GM21717 (cell line): ENCODE results near the gene SMO.
"Not testable (repeated sequence)": the region's sequence is repeated elsewhere in the genome, so short reads cannot be mapped to it uniquely, and the experiment has no call there.

Experiments used
- ATAC-seq: cut with Tn5 transposase; IDR thresholded peaks from one replicate; pipeline ENCODE4 v1.9.1; 2021; ENCODE audit warnings: mild to moderate bottlenecking, moderate library complexity; ENCODE audit not compliant: unreplicated experiment

SMO gene

DNA sequence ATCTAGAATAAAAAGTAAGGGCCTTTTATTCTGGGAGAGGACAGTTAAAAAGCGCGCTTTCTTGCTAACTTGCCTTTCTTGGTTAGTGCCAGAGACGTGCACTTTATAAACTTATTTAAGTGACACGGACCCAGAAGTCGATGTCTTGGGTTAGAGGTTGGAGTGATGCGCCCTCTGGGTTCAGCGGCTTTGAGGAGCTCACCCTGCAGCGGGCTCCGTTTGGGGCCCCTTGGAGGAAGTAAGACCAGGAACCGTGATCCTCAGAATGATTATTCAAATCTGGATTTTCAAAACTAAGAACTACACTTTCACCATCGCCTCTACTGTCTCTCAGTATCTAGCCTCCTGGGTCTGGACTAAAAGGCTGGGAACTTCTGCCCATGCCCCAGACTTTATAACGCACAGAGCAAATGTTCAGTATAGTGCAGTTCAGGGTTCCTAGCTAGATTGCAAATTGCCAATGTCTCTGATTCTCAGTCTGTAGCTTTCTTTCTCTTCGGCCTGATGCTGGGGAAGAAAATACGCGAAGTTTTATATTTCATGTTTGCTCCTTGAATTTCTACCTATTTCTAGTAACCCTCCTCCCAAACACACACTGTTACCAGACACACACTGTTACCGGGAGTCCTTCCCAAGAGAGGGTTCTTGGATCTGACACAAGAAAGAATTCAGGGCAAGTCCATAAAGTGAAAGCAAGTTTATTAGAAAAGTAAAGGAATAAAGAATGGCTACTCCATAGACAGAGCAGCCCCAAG, 18.6 kb upstream of the SMO start:
- ATAC-seq, result peak; percentile 73

DNA sequence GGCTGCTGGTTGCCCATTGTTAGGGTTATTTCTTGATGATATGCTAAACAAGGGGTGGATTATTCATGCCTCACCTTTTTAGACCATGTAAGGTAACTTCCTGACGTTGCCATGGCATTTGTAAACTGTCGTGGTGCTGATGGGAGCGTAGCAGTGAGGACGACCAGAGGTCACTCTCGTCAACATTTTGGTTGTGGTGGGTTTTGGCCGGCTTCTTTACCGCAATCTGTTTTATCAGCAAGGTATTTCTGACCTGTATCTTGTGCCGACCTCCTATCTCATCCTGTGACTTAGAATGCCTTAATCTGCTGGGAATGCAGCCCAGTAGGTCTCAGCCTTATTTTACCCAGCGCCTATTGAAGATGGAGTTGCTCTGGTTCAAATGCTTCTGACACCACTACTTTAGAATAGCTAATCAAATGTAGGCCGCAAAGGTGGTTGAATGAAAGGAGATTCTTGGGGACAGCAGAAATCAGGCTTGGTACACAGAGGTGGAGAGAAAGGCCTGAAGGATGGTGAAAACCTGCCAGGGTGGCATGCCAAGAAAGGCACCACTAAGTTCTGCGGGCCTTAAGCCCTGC, 17.9 kb upstream of the SMO start:
- ATAC-seq, result no peak

DNA sequence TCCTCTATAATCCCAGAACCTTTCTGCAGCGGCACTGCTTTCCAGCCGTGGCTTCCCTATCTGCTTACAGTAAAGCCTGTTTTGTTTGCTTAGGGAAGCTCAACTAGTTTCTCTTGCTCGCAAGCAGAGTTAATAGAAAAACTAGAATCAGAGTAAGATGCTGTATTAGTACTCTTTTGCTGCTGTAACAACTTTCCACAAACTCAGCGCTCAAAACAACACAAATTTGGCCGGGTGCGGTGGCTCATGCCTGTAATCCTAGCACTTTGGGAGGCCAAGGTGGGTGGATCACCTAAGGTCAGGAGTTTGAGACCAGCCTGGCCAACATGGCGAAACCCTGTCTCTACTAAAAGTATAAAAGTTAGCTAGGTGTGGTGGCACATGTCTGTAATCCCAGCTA, 14.6 kb upstream of the SMO start:
- not testable (repeated sequence) for ATAC-seq

DNA sequence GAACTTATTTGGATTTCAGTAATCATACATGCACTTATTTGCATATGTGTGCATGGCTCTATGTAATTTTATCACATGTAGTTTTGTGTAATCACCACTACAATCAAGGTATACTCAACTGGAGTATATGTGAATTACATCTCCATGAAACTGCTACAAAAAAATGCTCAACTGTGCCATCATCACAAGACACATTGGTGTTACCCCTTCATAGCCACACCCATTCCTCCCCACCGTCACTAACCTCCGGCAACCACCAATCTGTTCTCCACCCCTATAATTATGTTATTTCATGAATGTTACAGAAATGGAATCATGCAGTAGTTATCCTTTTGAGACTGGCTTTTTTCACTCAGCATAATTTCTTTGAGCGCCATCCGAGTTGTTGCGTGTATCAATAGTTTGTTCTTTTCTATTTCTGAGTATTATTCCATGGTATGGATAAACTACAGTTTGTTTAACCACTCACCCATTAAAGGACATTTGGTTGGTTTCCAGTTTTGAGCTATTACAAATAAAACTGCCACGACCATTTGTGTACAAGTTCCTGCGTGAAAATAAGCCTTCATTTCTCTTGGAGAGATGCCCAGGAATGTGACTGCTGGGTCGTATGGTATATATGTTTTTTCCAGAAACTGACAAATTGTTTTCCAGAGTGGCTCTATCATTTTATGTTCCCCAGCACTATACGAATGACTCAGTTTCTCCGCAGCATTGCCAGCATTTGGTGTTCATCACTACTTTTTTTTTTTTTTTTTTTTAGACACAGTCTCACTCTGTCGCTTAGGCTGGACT, 11.3 kb upstream of the SMO start:
- no peak for ATAC-seq

DNA sequence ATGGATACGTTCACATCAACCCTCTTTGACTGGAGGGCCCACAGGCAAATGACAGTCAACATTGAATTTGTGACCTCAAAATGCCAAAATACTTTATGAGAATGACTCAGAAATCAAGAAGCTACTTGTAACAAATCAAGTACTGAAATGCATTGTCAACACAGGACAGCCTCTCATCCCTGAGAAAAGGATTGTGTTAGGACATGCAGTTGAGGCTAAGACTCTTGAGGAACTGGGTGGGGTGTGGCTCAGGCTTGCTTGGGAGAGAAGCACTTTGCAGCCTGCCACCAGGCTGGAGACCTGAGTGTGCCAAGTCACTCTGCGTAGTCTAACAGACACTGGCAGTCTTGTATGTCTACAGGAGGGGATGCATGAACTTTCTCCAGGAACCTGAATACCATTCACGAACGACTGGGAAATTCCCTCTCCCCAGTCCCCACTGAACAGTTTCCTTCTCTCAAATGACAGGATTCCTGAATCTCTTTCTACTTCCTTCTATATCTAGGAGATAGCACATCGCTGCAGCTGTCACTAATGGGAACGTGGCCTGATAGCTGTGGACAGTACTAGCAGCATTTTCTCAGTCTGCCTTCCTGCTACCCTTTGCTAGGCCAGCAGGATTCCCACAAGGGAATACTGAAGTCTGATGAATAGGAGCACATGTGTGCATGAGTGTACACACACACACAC, 3.3 kb upstream of the SMO start:
- no peak for ATAC-seq

DNA sequence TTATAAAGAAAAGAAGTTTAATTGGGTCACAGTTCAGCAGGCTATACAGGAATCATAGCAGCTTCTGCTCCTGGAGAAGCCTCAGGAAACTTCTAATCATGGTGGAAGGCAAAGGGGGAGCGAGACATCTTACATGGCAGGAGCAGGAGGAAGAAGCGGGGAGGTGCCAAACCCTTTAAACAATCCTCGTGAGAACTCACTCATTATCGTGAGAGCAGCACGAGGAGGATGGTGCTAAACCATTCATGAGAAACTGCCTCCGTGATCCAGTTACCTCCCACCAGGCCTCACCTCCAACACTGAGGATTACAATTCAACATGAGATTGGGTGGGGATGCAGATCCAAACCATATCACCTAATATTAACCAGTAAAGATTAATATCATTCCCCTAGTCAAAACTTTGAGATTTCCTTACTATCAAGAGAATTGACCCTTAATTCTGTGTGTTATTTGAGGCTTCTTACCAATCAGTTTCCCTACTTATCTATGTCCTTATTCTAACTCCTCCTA, 1.6 kb upstream of the SMO start:
- no peak for ATAC-seq

DNA sequence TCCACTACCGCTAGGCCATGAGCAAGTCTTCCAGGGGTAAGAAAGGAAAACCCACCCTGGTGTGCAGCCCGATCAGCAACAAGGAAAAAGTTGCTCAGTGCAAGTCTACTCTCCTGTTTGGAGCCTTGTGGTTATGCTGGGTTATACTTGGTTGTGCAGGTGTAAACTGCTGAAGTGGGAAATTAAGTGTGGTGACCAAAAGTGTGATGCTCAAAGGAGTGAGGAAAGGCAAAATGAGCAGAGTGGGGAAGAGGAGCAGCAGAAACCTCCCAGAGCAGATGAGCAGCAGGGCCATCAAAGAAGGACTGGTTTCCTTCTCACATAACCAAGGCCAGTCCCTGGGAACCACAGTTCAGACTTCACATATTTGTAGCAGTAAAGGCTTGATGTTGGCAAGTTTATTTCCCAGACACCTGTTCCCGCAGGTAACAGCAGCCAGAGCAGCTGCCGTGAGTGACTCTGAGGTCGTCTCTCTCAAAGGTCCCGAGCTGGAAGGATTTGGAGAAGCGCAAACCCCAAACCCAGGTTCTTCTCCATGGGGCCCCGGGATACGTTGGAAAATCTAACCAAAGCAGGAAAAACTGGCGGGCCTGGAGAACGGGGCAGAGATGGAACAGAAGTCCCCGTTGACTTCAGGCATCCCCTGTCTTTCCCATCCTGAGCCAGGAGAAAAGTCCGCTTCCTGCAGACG, 607 bp upstream of the SMO start:
- ATAC-seq, result no peak

DNA sequence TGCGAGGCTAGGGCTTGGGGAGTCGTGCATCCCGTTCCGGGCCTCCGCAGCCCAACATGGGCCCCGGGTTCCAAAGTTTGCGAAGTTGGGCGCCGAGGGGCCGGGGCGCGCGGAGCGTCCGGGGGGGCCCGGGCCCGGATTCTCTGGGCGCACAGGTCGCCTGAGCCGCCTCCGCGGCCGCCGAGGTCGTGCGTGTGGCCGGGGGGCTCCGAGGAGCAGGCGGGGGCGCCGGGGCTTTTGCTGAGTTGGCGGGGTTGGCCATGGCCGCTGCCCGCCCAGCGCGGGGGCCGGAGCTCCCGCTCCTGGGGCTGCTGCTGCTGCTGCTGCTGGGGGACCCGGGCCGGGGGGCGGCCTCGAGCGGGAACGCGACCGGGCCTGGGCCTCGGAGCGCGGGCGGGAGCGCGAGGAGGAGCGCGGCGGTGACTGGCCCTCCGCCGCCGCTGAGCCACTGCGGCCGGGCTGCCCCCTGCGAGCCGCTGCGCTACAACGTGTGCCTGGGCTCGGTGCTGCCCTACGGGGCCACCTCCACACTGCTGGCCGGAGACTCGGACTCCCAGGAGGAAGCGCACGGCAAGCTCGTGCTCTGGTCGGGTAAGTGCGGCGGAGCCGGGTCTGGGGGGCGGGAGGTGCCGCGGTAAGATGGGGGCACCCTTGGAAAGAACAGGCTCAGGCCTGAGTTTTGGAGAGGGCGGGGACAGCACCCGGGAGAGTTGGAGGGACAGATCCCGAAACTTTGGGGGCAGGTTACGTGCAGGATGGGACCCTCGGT, 643 bp downstream of the SMO start:
- no peak for ATAC-seq

DNA sequence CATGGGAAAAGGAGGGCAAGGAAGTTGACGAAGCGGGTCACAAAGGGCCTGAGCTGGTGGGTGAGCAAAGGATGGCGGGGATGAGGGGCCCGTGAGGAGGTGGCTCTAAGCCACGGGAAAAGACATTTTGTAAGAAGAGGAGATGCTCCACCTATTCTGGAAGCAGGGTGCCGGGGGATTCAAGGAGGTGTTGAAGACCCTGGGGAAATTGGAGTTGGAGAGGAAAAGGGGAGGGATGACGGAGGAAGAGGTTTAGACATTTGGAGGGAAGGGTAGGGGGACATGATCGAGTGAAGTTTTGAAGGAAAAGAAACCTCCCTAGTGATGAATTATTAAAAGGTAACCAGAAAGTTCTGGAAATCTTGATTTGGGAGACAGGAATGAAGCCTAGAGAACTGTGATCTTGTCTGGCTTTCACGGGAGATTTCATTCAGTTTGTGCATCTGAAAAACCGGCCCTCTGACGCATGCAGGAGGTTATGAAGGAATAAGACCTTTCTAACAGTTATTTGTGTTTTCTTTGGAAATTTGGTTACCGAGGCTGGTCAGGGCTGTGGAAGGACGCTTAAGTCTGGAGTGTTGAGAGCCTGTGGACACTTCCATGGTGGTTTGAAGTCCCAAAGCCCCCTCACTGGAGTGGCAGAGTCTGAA, 1.4 kb downstream of the SMO start:
- no peak for ATAC-seq

DNA sequence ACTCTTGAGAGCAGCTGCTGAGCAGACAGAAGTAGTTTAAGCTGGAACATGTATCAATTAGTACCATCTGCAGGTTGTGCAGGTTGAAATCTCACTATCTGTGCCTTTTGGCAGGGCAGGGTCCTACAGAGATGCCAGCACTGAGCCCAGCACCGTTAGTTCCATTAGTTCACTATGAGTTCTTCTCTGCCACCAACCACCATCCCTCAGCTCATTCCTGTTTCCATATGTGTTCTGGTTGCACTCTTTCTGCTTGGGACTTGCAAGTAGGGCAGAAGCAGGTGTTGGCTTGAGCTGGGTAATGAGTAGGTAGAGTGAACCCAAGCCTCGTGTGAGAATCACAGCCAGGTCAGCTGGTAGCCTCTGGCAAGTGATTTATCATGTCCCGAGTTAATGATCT, 2.8 kb downstream of the SMO start:
- ATAC-seq, result no peak

DNA sequence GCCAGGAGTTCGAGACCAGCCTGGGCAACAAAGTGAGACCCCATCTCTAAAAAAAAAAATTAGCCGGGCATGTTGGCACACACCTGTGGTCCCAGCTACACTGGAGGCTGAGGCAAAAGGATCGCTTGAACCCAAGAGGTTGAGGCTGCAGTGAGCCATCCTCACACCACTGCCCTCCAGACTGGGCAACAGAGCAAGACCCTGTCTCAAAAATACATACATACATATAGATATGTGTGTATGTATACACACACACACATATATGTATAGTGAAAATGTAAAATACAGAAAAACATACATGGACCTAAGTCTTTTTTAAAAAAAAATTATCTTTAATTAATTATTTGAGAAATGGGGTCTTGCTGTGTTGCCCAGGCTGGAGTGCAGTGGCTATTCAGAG, 5.5 kb downstream of the SMO start:
- ATAC-seq, result no peak

DNA sequence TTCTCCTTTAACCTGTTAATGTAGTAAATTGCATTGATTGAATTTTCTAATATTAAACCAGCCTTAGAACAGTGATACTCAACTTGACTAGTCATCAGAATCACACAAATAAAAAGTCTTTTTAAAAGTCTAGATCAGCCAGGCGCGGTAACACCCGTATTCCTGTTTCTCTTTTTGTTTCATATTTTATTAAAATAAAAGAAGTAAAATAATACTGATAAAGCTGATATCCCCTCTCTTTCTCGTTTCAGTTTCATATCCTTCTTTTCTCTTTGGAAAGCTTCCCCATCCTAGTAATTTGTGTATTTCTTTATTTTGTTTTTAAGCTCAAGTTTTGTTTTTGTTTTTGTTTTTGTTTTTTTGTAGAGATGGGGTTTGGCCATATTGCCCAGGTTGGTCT, 9.3 kb downstream of the SMO start:
- no peak for ATAC-seq

DNA sequence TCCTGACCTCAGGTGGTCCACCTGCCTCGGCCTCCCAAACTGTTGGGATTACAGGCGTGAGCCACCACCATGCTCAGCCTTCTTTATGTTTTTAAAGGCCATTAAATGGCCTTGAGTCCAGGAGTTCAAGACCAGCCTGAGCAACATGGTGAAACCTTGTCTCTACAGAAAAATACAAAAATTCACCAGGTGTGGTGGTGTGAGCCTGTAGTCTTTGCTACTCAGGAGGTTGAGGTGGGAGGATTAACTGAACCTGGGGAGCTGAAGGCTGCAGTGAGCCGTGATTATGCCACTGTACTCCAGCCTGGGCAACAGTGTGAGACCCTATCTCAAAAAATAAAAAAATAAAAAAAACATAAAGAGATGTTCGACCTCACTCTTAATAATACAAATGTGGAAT, 11.0 kb downstream of the SMO start:
- no peak for ATAC-seq

DNA sequence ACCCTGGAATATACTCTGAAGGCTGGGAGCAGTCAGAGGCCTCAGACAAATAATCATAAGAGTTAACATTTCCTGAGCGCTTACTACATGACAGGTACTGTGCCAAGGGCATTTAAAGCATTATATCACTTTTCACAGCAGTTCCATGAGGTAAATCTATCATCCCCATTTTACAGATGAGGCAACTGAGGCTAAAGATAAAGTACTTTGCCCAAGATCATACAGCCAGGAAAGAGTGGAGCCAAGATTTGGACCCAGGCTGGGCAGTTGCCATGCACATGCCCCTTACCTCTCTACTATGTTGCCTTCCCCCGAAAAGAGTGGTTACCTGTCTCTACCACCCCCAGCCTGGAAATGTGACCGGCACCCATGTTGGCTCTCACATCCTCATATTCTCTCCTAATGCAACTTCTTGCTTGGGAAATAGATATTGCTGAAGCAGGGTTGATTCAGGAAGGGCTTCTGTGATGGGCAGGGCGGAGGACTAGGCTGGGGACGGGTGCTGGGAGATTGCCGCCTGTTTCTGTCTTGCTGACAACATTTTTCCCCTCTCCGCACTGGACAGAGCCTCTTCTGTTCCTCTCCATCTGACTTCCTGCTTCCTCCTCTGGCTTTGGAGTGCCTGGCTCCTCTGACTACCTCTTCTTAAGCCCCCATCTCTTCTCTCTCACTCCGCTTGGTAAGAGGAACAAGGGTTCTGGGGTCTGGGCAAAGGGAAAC, 13.8 kb downstream of the SMO start:
- no peak for ATAC-seq

DNA sequence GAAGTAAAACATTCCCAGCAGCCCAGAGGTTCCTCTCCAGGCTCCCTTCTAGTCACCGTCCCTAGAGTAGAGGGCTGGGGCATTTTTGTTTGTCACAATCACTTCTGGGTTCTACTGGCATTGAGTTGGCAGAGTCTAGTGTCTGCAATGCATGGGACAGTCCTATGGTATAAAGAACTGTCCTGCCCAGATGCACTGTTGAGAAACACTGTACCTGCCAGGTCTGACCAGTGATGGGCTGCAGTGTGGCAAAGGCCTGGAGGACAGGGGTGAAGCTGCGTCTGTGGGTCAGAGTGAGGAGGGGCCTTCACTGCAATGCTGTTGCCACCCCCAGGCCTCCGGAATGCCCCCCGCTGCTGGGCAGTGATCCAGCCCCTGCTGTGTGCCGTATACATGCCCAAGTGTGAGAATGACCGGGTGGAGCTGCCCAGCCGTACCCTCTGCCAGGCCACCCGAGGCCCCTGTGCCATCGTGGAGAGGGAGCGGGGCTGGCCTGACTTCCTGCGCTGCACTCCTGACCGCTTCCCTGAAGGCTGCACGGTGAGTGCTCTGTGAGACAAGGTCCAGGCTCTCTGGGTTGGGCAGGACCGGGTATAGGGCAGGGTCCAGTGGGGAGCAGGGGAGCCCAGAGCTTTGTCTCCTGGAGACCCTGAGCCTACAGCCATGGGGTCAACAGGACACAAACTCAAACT, 14.8 kb downstream of the SMO start:
- ATAC-seq, result no peak

DNA sequence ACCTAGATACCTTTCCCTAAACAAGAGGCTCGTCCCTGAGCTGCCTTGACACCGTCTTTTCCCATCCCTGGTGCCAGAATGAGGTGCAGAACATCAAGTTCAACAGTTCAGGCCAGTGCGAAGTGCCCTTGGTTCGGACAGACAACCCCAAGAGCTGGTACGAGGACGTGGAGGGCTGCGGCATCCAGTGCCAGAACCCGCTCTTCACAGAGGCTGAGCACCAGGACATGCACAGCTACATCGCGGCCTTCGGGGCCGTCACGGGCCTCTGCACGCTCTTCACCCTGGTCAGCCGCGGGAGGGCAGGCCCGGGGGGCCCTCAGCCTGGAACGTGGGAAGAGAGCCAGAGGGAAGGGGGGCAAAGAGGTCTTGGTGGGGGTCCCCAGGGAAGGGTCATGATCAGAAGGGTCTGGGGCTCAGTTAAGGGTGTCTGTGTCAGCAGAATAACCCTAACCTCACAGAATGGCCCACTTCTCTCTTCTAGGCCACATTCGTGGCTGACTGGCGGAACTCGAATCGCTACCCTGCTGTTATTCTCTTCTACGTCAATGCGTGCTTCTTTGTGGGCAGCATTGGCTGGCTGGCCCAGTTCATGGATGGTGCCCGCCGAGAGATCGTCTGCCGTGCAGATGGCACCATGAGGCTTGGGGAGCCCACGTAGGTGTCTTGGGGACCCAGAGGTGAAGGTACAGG, 16.8 kb downstream of the SMO start:
- no peak for ATAC-seq

DNA sequence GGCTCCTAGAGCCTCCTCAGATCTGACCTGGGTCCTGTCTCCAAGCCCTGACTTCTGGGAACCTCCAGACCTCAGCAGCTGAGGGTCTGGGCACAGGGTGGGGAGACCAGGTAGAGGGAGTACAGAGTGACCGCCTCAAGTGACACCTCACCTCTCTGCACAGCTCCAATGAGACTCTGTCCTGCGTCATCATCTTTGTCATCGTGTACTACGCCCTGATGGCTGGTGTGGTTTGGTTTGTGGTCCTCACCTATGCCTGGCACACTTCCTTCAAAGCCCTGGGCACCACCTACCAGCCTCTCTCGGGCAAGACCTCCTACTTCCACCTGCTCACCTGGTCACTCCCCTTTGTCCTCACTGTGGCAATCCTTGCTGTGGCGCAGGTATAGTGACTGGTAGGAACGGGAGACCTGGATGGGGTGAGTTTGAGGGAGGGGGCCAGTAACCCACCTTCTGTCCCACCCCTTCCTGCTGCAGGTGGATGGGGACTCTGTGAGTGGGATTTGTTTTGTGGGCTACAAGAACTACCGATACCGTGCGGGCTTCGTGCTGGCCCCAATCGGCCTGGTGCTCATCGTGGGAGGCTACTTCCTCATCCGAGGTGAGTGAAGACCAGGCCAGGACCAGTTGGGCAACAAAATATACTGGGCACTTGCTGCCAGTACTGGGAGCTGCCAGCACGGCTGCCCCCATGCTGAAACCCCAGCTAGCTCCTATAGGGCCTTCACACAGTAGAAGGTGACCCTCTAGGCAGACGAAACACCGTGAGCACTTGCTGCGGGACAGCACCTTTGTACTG, 17.8 kb downstream of the SMO start:
- no peak for ATAC-seq
